GM19395 (cell line): Measurements from ENCODE around the gene YWHAQ.

Source experiments
- ATAC-seq: cut with Tn5 transposase; IDR thresholded peaks from one replicate; pipeline ENCODE4 v1.9.1; 2021; ENCODE audit warnings: mild to moderate bottlenecking, moderate library complexity; ENCODE audit not compliant: unreplicated experiment

The YWHAQ gene

GRCh38 chr2:9630736-9631552 lies at the start of gene YWHAQ:
Gene YWHAQ (minus strand): TSS chr2:9630997. CDS start chr2:9630452, 545 bp downstream.
- peak; percentile 93 for ATAC-seq

GRCh38 chr2:9680082-9680481 lies 49.3 kb upstream of the YWHAQ start:
- ATAC-seq = no peak

GRCh38 chr2:9679218-9679617 lies 48.4 kb upstream of the YWHAQ start:
- no peak for ATAC-seq

- no peak for ATAC-seq
Observed at GRCh38 chr2:9678544-9678943, 47.7 kb upstream of the YWHAQ start.

- no peak for ATAC-seq
Observed at GRCh38 chr2:9675415-9676351, 44.9 kb upstream of the YWHAQ start.

- no peak for ATAC-seq
Observed at GRCh38 chr2:9674891-9675414, 44.2 kb upstream of the YWHAQ start.

- ATAC-seq = no peak
Observed at GRCh38 chr2:9673914-9674481, 43.2 kb upstream of the YWHAQ start.

GRCh38 chr2:9668687-9669345 lies 38.0 kb upstream of the YWHAQ start:
- no peak for ATAC-seq

GRCh38 chr2:9667826-9668225 lies 37.0 kb upstream of the YWHAQ start:
- no peak for ATAC-seq

- no peak for ATAC-seq
Observed at GRCh38 chr2:9666306-9666705, 35.5 kb upstream of the YWHAQ start.

GRCh38 chr2:9665898-9666297 lies 35.1 kb upstream of the YWHAQ start:
- no peak for ATAC-seq

GRCh38 chr2:9664365-9664764 lies 33.6 kb upstream of the YWHAQ start:
- ATAC-seq = no peak

GRCh38 chr2:9663008-9663879 lies 32.4 kb upstream of the YWHAQ start:
- peak; percentile 81 for ATAC-seq

GRCh38 chr2:9661261-9661660 lies 30.5 kb upstream of the YWHAQ start:
- no peak for ATAC-seq

GRCh38 chr2:9660781-9661180 lies 30.0 kb upstream of the YWHAQ start:
- ATAC-seq = no peak

GRCh38 chr2:9660154-9660553 lies 29.4 kb upstream of the YWHAQ start:
- no peak for ATAC-seq

GRCh38 chr2:9658972-9659371 lies 28.2 kb upstream of the YWHAQ start:
- no peak for ATAC-seq

- no peak for ATAC-seq
Observed at GRCh38 chr2:9657731-9658130, 26.9 kb upstream of the YWHAQ start.

- ATAC-seq = no peak
Observed at GRCh38 chr2:9657083-9657482, 26.3 kb upstream of the YWHAQ start.

GRCh38 chr2:9656270-9656766 lies 25.5 kb upstream of the YWHAQ start:
- ATAC-seq = peak; percentile 89
